Heart left ventricle (tissue), 16 donors: ENCODE results near the gene FZD2. TPM values are rescaled to one million over a fixed set of nuclear protein-coding genes. Genes with fewer than 3 reads are reported as not detected.

Source experiments
- ATAC-seq, 4 donors: fragments of 200-7000 bp; cut with Tn5 transposase; one replicate each; pipeline ENCODE4 v1.9.1; 2020 to 2022; ENCODE audit warnings: moderate library complexity in 4 of 4, mild to moderate bottlenecking in 3 of 4, moderate number of reproducible peaks in 1 of 4
- DNase-seq, 5 donors: peaks; one replicate each; pipeline ENCODE4 v3.0.0-alpha.2; 2020
- H3K27ac ChIP-seq, 12 donors: fragments of 200-600 bp; sonication (generic) in 4 of 12; one replicate each; pipeline versions ENCODE4 v1.5.0 to v1.8.0; 2016 to 2022; ENCODE audit warnings: mild to moderate bottlenecking in 2 of 12
- H3K27me3 ChIP-seq, 9 donors: fragments of 200-600 bp; sonication (generic) in 2 of 9; one replicate each; pipeline versions ENCODE4 v1.5.1 to v1.8.0; 2016 to 2022; ENCODE audit warnings: mild to moderate bottlenecking in 3 of 9
- H3K36me3 ChIP-seq, 9 donors: fragments of 200-600 bp; sonication (generic) in 2 of 9; one replicate each; pipeline versions ENCODE4 v1.5.0 to v1.8.0; 2018 to 2022; ENCODE audit warnings: mild to moderate bottlenecking in 2 of 9
- H3K4me1 ChIP-seq, 12 donors: fragments of 200-600 bp; sonication (generic) in 4 of 12; one replicate each; pipeline versions ENCODE4 v1.5.0 to v1.8.0; 2016 to 2022; ENCODE audit warnings: mild to moderate bottlenecking in 3 of 12
- H3K4me3 ChIP-seq, 12 donors: fragments of 200-600 bp; sonication (generic) in 4 of 12; one replicate each; pipeline versions ENCODE4 v1.5.0 to v1.8.0; 2017 to 2022; ENCODE audit warnings: mild to moderate bottlenecking in 9 of 12, moderate library complexity in 4 of 12
- H3K9me3 ChIP-seq, 12 donors: fragments of 200-600 bp; sonication (generic) in 4 of 12; one replicate each; pipeline versions ENCODE4 v1.5.0 to v1.8.0; 2016 to 2022; ENCODE audit warnings: mild to moderate bottlenecking in 1 of 12
- CTCF ChIP-seq, 12 donors: fragments of 200-600 bp; sonication (generic) in 4 of 12; IDR thresholded peaks; one replicate each; pipeline versions ENCODE4 v1.5.0 to v1.8.0; 2018 to 2022; ENCODE audit warnings: antibody characterized with exemption in 12 of 12, mild to moderate bottlenecking in 5 of 12
- POLR2A ChIP-seq, 2 donors: fragments of 450-650 bp; IDR thresholded peaks; one replicate each; pipeline ENCODE4 v1.6.1; 2017; ENCODE audit warnings: antibody characterized with exemption in 2 of 2, mild to moderate bottlenecking in 2 of 2, moderate library complexity in 2 of 2
- WGBS, 4 donors: extraction: QIAGEN DNeasy Blood & Tissue Kit in 2 of 4; methylation state at CpG; one replicate each; pipeline versions ENCODE4 v1.1.5 to v1.1.7; 2013 to 2018; 5-methylcytosine and 5-hydroxymethylcytosine counted together
- intact Hi-C, 10 donors: fragments of 100-400 bp; cut with DNase I; formaldehyde crosslinking; loops; one replicate each; pipeline versions ENCODE4 v1.11.1 to v1.14.2; 2022
- polyA plus RNA-seq, 2 donors: library from polyadenylated mRNA; stranded (reverse); fragments of 200-250 nt; gene quantifications; one replicate each; pipeline ENCODE4 v1.2.3, GENCODE V29; 2013
- total RNA-seq, 9 donors: library from RNA; depleted of rRNA in 2 of 9; stranded (reverse); fragments of >200 nt in 2 of 9; fragmentation: NEBNext Ultra II Directional in 3 of 9; extraction: Animal tissue kit (Norgen Biotek cat#: 25700) in 3 of 9; gene quantifications; one replicate each; pipeline versions ENCODE4 v1.1.0 to v1.2.4, GENCODE V29; 2016 to 2023
- donor health status: ischemic (EF 13 %, LVEDD 7.1; RV severe dilation, severe dysfunction).
- donor health status: healthy with polysubstance abuse.
- donor health status: DM: no; HTN: yes; CAD: no.
- donor health status: DM: no; HTN: no; CAD: no.
- donor health status: ischemic (EF 25% LVEDD 6.9; RV normal size, moderate dysfunction).
- donor health status: ischemic (EF 25% LVEDD 5.7; RV mildly dilated, moderate dysfunction).
- donor health status: healthy.
- donor health status: DM: yes; HTN: yes; CAD: no.
- donor health status: ischemic (EF 35%, LVEDD 5.7; RV mildly dilated, moderate dysfunction).
- donor health status: nonischemic (EF 11% LVEDD 7.7; RV severe dilation, severe dysfunction).
- donor health status: DM: yes; HTN: yes; CAD: no.
- donor health status: PGD.
- donor health status: ischemic (EF 29% LVEDD 5.4; RV normal size, mild dysfunction).
- donor health status: nonischemic (EF 23%, LVEDD 6.1; RV moderate dilation, normal function).

Gene FZD2
- total and polyA plus RNA-seq, 11 donors, result 1.6 to 8.1 (median 3.9) TPM

DNA sequence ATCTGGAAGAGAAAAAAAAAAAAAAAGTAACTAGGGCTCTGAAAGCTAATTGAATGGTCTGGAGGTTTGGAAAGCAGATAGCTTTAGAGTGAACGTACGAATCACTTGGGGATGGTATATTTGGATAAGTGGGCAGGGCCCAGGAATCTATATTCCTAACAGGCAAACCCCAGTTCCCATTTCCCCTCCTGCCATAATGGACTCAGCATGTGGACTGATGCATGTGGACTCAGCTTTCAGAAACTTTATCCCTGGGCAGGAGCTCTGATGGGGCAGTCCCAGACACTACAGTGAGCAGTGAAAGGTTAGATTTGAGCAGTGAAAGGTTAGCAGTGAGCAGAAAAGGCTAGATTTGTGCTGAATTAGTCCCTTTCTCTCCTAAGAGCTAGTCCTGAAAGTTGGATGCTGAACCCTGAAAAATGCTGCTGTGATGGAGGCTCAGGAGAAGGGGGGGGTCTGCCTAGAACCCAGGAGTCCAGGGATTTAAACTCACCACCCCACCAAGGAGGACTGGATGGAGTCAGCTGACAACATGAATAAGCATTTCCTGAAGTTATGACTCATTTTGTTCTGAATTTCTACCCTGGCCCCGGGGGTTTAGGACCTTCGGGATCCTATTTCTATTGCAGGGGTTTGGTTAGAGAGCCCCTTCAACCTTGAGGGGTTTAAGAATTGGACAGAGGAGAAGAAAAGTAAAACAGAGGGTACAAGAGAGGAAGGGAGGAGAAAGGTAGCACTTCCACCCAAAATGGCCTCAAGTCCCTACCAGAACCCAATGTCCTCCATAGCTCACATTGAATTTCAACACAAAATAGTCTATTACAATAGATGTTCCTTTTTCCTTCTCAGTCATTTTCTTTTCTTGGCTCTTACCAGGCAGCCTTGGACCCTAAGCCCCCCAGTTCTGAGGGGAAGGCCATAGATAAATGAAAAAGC is 10.3 kb upstream of the FZD2 start:
- ATAC-seq, result no peak
- Histone ChIP-seq H3K27me3 (peaks cover 0 to 8% (median 0%) of the 10 kb centered on the region in 9 donors), H3K4me3 (peak overlapping the region in 1 of 12 donors; percentile 20)

GRCh38 chr17:44547625-44548267 is 9.5 kb upstream of the FZD2 start:
- peaks cover 0 to 8% (median 0%) of the 10 kb centered on the region in 9 donors for H3K27me3 ChIP-seq
- H3K4me3 ChIP-seq, result peak overlapping the region in 1 of 12 donors; percentile 20
- peaks cover 0 to 46% (median 0%) of the 10 kb centered on the region in 12 donors for H3K4me1 ChIP-seq
- TF ChIP-seq CTCF (IDR thresholded peaks at IDR 0.05) (no peak), POLR2A (IDR thresholded peaks at IDR 0.05) (no peak)
- WGBS, 4 donors, result 68 to 89% (median 83%) methylated on average over 3 to 4 of the region's 4 CpGs
- DNase-seq (peak in 2 of 5 donors; percentile 29 to 47), ATAC-seq (peak in 3 of 4 donors; percentile 58 to 68 (median 59))
- H3K9me3 ChIP-seq, result no peaks in the 10 kb centered on the region
- intact Hi-C loops, result no loop called here
- H3K36me3 ChIP-seq, result no peaks in the 10 kb centered on the region
- peak overlapping the region in 1 of 12 donors; percentile 91 for H3K27ac ChIP-seq

More for the DNA sequence above, 10.3 kb upstream of the FZD2 start:
- no peak for TF ChIP-seq POLR2A (IDR thresholded peaks at IDR 0.05)
- no peak for TF ChIP-seq CTCF (IDR thresholded peaks at IDR 0.05)
- Histone ChIP-seq H3K27ac (peak overlapping the region in 1 of 12 donors; percentile 91), H3K4me1 (peaks cover 0 to 46% (median 0%) of the 10 kb centered on the region in 12 donors), H3K36me3 (no peaks in the 10 kb centered on the region), H3K9me3 (no peaks in the 10 kb centered on the region)
- WGBS, 4 donors, result 51 to 58% (median 56%) methylated on average over 4 of the region's 4 CpGs
- intact Hi-C loops, result no loop called here
- DNase-seq, result no peak

DNA sequence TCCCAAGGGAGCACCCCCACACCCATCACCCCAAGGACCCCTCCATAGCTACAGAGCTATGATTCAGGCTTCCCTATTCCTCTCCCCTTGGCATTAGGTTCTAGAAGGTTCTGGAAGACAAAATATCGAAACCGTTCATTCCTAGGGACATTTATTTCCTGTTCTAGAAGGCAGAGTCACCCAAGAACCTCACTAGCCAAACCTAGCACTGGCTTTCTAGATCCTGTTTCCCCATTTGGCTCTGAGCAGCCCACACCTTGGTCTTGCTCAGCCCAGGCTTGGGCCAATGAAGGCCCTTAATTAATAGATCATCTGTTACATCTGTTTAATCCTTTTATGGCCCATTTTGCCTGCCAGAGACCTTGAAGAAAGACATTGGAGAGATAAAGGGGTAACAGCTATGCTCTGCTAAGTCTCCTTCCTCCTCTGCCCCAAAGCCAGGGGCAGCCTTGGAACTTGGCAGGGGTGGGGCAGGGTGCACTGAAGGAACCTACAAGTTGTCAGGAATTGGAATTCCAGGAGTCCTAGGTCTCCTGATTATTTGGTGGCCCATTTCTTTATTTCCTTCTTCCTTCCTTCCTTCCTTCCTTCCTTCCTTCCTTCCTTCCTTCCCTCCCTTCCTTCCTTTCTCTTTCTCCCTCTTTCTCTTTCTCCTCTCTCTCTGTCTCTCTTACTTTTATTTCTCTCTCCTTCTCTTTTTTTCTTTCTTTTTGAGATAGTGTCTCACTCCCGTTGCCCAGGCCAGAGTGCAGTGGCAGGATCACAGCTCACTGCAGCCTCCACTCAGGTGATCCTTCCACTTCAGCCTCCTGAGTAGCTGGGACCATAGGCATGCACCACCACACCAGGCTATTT is 8.7 kb upstream of the FZD2 start:
- H3K27me3 ChIP-seq, result peaks cover 0 to 7% (median 0%) of the 10 kb centered on the region in 9 donors
- H3K27ac ChIP-seq, result peak overlapping the region in 2 of 12 donors; percentile 13 to 91

More for the DNA sequence above, 8.7 kb upstream of the FZD2 start:
- Histone ChIP-seq H3K36me3 (no peaks in the 10 kb centered on the region), H3K4me1 (peaks cover 0 to 43% (median 0%) of the 10 kb centered on the region in 12 donors), H3K9me3 (no peaks in the 10 kb centered on the region), H3K4me3 (no peak overlapping the region)
- 82 to 87% (median 84%) methylated on average over 3 of the region's 3 CpGs for WGBS, 4 donors
- DNase-seq (no peak), ATAC-seq (peak in 1 of 4 donors; percentile 26)
- no peak for TF ChIP-seq CTCF (IDR thresholded peaks at IDR 0.05)
- TF ChIP-seq POLR2A (IDR thresholded peaks at IDR 0.05), result no peak
- intact Hi-C loops, result no loop called here
